H1 (cell line): Measurements from ENCODE around the gene PTPRJ. TPM values are rescaled to one million over a fixed set of nuclear protein-coding genes. Genes with fewer than 3 reads are reported as not detected.

Source experiments
- BRCA1 ChIP-seq: IDR thresholded peaks from 2 replicates; pipeline ENCODE4 v1.6.1; 2012; ENCODE audit warnings: low read depth, low read length, improper control_type of control experiment
- CHD1 ChIP-seq: IDR thresholded peaks from 2 replicates; pipeline ENCODE4 v1.6.1; 2012; ENCODE audit warnings: low read depth, low read length, improper control_type of control experiment
- CTBP2 ChIP-seq: IDR thresholded peaks from 2 replicates; pipeline ENCODE4 v1.7.0; 2011; ENCODE audit warnings: borderline replicate concordance, mild to moderate bottlenecking, moderate library complexity, mixed read lengths, low read length; ENCODE audit not compliant: insufficient read depth, insufficient read length
- EGR1 ChIP-seq: IDR thresholded peaks from 2 replicates; pipeline ENCODE4 v1.6.1; 2011; ENCODE audit warnings: low read depth, low read length, borderline replicate concordance
- GTF2F1 ChIP-seq: IDR thresholded peaks from 2 replicates; pipeline ENCODE4 v1.6.1; 2012; ENCODE audit warnings: low read depth, low read length, improper control_type of control experiment, borderline replicate concordance
- KDM4A ChIP-seq: IDR thresholded peaks from one replicate; pipeline ENCODE4 v1.7.1; 2012; ENCODE audit warnings: low read depth, mild to moderate bottlenecking, moderate library complexity, low read length, inconsistent platforms; ENCODE audit not compliant: severe bottlenecking
- MAFK ChIP-seq: IDR thresholded peaks from 2 replicates; pipeline ENCODE4 v1.6.1; 2012; ENCODE audit warnings: low read depth, mild to moderate bottlenecking, improper control_type of control experiment, low read length
- NRF1 ChIP-seq: IDR thresholded peaks from 2 replicates; pipeline ENCODE4 v1.6.1; 2011; ENCODE audit warnings: mild to moderate bottlenecking, low read depth, low read length, improper control_type of control experiment
- SIRT6 ChIP-seq: IDR thresholded peaks from one replicate; pipeline ENCODE4 v1.7.1; 2012; ENCODE audit warnings: low read length, inconsistent platforms
- TCF12 ChIP-seq: IDR thresholded peaks from 2 replicates; pipeline ENCODE4 v1.6.1; 2011; ENCODE audit warnings: low read depth, mild to moderate bottlenecking, low read length
- ZNF274 ChIP-seq: IDR thresholded peaks from 2 replicates; pipeline ENCODE4 v1.7.0; 2012; ENCODE audit warnings: low read length, borderline replicate concordance; ENCODE audit errors: extremely low read depth
- polyA plus RNA-seq, 7 experiments: library from polyadenylated mRNA; depleted of rRNA in 3 of 7; stranded (reverse) in 5 of 7; unstranded in 2 of 7; fragments of >200 nt in 5 of 7; fragments of 200-250 nt in 2 of 7; gene quantifications; 1 replicate in 5 of 7; 2 replicates in 1 of 7; 4 replicates in 1 of 7; pipeline versions ENCODE4 v1.2.1 to v1.2.3, GENCODE V29; 2011 to 2013; ENCODE audit warnings: missing spikeins in 2 of 7, mixed read lengths in 2 of 7
- total RNA-seq: library from RNA; stranded (reverse); fragmentation: NEBNext Ultra II Directional; extraction: Animal tissue kit (Norgen Biotek cat#: 25700); gene quantifications from 2 replicates; pipeline ENCODE4 v1.2.1, GENCODE V29; 2021
- TF ChIP-seq, protein P1 (sequence below): fragments of 300-600 bp; sonication (generic); IDR thresholded peaks from 2 replicates; pipeline ENCODE4 v1.7.1; 2012; ENCODE audit warnings: low read length, moderate library complexity, mild to moderate bottlenecking, inconsistent platforms; ENCODE audit not compliant: insufficient replicate concordance

PTPRJ gene
- total and polyA plus RNA-seq, 2 of the 8 experiments (the other 6 are each of a cell fraction or from before 2014, with no cell fraction given), result 4.4 to 22.6 TPM

DNA sequence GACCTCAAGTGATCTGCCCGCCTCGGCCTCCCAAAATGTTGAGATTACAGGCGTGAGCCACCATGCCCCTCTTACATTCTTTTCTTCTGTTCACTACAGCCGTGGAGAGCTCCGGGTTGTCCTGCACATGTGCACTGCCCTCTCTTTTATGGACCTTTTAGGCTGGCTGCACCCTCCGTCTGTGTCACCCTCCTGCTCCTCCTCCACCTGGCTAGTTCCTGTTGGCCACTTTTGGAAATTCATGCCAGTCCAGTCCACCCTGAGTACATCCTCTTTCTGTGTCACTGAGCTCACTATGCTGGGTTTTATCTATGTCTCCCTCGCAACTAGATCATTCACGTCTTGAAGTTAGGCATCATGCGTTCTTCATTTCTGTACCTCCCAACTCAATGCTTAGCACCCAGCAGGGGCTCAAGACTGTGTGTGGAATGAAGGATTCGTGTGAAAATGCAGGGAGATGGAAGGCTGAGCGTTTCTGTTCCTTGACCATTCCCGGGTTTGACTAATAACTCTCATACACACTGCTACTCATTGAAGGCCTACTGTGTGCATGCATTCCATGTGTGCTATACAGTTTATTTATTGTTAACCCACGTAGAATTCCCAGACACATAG, 60.6 kb downstream of the PTPRJ start (continued):
- TF ChIP-seq, protein P1, sequence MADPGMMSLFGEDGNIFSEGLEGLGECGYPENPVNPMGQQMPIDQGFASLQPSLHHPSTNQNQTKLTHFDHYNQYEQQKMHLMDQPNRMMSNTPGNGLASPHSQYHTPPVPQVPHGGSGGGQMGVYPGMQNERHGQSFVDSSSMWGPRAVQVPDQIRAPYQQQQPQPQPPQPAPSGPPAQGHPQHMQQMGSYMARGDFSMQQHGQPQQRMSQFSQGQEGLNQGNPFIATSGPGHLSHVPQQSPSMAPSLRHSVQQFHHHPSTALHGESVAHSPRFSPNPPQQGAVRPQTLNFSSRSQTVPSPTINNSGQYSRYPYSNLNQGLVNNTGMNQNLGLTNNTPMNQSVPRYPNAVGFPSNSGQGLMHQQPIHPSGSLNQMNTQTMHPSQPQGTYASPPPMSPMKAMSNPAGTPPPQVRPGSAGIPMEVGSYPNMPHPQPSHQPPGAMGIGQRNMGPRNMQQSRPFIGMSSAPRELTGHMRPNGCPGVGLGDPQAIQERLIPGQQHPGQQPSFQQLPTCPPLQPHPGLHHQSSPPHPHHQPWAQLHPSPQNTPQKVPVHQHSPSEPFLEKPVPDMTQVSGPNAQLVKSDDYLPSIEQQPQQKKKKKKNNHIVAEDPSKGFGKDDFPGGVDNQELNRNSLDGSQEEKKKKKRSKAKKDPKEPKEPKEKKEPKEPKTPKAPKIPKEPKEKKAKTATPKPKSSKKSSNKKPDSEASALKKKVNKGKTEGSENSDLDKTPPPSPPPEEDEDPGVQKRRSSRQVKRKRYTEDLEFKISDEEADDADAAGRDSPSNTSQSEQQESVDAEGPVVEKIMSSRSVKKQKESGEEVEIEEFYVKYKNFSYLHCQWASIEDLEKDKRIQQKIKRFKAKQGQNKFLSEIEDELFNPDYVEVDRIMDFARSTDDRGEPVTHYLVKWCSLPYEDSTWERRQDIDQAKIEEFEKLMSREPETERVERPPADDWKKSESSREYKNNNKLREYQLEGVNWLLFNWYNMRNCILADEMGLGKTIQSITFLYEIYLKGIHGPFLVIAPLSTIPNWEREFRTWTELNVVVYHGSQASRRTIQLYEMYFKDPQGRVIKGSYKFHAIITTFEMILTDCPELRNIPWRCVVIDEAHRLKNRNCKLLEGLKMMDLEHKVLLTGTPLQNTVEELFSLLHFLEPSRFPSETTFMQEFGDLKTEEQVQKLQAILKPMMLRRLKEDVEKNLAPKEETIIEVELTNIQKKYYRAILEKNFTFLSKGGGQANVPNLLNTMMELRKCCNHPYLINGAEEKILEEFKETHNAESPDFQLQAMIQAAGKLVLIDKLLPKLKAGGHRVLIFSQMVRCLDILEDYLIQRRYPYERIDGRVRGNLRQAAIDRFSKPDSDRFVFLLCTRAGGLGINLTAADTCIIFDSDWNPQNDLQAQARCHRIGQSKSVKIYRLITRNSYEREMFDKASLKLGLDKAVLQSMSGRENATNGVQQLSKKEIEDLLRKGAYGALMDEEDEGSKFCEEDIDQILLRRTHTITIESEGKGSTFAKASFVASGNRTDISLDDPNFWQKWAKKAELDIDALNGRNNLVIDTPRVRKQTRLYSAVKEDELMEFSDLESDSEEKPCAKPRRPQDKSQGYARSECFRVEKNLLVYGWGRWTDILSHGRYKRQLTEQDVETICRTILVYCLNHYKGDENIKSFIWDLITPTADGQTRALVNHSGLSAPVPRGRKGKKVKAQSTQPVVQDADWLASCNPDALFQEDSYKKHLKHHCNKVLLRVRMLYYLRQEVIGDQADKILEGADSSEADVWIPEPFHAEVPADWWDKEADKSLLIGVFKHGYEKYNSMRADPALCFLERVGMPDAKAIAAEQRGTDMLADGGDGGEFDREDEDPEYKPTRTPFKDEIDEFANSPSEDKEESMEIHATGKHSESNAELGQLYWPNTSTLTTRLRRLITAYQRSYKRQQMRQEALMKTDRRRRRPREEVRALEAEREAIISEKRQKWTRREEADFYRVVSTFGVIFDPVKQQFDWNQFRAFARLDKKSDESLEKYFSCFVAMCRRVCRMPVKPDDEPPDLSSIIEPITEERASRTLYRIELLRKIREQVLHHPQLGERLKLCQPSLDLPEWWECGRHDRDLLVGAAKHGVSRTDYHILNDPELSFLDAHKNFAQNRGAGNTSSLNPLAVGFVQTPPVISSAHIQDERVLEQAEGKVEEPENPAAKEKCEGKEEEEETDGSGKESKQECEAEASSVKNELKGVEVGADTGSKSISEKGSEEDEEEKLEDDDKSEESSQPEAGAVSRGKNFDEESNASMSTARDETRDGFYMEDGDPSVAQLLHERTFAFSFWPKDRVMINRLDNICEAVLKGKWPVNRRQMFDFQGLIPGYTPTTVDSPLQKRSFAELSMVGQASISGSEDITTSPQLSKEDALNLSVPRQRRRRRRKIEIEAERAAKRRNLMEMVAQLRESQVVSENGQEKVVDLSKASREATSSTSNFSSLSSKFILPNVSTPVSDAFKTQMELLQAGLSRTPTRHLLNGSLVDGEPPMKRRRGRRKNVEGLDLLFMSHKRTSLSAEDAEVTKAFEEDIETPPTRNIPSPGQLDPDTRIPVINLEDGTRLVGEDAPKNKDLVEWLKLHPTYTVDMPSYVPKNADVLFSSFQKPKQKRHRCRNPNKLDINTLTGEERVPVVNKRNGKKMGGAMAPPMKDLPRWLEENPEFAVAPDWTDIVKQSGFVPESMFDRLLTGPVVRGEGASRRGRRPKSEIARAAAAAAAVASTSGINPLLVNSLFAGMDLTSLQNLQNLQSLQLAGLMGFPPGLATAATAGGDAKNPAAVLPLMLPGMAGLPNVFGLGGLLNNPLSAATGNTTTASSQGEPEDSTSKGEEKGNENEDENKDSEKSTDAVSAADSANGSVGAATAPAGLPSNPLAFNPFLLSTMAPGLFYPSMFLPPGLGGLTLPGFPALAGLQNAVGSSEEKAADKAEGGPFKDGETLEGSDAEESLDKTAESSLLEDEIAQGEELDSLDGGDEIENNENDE, result no peak
- TF ChIP-seq ZNF274 (no peak), KDM4A (no peak), NRF1 (no peak), CTBP2 (no peak), BRCA1 (no peak), TCF12 (no peak), EGR1 (no peak), GTF2F1 (no peak), MAFK (no peak), CHD1 (no peak), SIRT6 (no peak)
